K562 treated with DMSO at 1 percent for 48 hours (cell line): ENCODE measurements around the gene MINPP1. TPM values are rescaled to one million over a fixed set of nuclear protein-coding genes. Genes with fewer than 3 reads are reported as not detected.

Source experiments
- total RNA-seq: library from RNA; unstranded; fragments of 300-600 nt; gene quantifications from 2 replicates; pipeline ENCODE4 v1.2.3, GENCODE V29; 2022; ENCODE audit warnings: low replicate concordance; ENCODE audit errors: extremely low read depth

MINPP1 gene, protein sequence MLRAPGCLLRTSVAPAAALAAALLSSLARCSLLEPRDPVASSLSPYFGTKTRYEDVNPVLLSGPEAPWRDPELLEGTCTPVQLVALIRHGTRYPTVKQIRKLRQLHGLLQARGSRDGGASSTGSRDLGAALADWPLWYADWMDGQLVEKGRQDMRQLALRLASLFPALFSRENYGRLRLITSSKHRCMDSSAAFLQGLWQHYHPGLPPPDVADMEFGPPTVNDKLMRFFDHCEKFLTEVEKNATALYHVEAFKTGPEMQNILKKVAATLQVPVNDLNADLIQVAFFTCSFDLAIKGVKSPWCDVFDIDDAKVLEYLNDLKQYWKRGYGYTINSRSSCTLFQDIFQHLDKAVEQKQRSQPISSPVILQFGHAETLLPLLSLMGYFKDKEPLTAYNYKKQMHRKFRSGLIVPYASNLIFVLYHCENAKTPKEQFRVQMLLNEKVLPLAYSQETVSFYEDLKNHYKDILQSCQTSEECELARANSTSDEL
- not detected in 2 replicates for total RNA-seq

DNA sequence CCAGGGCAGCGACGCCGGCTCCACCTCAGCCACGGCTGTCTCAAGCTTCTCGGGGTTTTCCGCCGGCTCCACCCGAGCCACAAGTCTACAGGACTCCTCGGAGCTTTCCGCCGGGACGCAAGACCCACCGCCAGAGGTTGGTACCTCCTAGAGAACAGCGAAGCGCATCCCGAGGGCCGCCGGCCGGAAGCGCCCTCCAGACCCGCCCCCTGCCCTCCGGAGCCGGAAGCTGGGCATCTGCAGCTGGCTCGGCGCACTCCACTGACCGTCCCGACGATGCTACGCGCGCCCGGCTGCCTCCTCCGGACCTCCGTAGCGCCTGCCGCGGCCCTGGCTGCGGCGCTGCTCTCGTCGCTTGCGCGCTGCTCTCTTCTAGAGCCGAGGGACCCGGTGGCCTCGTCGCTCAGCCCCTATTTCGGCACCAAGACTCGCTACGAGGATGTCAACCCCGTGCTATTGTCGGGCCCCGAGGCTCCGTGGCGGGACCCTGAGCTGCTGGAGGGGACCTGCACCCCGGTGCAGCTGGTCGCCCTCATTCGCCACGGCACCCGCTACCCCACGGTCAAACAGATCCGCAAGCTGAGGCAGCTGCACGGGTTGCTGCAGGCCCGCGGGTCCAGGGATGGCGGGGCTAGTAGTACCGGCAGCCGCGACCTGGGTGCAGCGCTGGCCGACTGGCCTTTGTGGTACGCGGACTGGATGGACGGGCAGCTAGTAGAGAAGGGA, at the start of gene MINPP1:
TSS of gene MINPP1 (plus strand) at position 254 of the 726 bp plus-strand sequence. CDS start at position 277, 23 bp downstream.

Other genes starting within 250 kb of the MINPP1 start
- gene NUTM2D, start 147.1 kb upstream of the MINPP1 start, total RNA-seq, result not detected in 2 replicates
- not detected in 2 replicates for gene PAPSS2, start 155.0 kb downstream of the MINPP1 start, total RNA-seq